GM18873 (cell line): ENCODE measurements around the gene IRF2BPL.

Experiments used
- ATAC-seq: cut with Tn5 transposase; IDR thresholded peaks from one replicate; pipeline ENCODE4 v1.9.1; 2021; ENCODE audit warnings: mild to moderate bottlenecking, moderate library complexity, moderate number of reproducible peaks; ENCODE audit not compliant: unreplicated experiment, low FRiP score

The IRF2BPL gene

DNA sequence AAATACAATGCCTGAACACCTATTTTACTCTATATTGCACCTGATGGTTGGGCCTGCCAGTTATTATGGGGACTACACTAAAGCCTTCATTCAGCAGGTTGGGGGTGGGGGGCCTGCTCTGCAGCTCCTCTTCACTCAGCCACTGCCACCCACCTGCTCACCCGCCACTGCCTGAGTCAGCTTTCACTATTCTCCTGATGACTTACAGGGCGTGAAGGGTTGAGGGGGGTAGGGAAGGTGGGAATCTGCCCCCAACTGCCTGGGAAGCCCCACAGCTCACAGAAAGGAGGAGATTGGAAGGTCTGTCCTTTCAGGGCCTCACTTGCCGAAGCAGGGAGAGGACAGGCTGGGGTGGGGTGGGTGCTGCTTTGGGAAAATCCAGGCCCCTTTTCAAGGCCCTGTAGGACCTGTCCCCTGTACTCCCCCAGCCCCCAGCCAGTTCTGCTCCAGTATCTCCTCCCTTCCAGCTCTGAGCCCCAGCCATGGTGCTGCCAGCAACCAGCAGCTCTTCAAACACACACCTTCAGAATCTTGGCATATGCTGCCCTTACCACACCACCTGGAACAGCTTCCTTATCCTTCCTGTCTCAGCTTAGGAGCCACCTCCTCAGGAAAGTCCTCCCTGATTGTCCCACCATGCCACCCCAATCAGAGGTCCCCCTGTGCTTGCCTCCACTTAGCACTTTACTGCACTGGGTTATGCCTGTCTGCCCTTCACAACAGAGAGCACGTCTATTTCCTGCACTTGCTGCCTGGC lies 33.1 kb downstream of the IRF2BPL start:
- ATAC-seq = no peak

- no peak for ATAC-seq
These were observed 34.8 kb downstream of the IRF2BPL start for GRCh38 chr14:76993752-76994151.

GRCh38 chr14:76990084-76990483 lies 38.4 kb downstream of the IRF2BPL start:
- no peak for ATAC-seq

GRCh38 chr14:76987956-76988520 lies 40.5 kb downstream of the IRF2BPL start:
- ATAC-seq = no peak

GRCh38 chr14:76986231-76986565 lies 42.3 kb downstream of the IRF2BPL start:
- no peak for ATAC-seq

DNA sequence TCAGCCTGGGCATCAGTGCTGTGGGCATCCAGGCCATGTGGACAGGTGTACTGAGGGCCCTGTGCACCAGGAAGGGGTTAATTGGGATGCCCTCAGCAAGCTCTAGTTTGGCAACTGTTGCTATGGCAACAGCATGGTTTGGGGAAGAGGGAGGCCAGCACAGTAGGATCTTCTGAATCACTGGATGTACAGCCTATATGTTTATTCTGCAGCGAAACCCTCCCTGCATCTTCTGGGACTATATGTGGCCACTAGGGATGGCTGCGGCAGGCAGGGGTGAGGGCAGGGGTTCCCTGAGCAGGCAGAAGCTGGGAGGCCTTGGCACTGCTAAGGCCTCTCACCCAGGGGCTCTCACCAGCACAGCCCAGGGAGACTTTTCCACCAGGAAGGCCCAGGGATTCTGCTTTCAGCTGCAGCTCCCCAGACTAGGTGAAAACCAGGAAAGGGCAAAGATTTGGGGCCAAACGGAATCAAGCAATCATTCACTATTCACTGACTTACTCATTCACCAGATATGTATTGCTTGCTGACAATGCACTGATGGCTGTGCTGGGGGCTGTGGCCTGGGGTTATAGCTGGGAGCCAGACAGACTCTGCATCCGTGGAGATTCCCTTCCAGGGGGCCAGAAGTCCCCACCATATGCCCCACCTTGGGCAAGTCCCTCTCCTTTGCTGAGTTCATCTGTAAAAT lies 42.8 kb downstream of the IRF2BPL start:
- no peak for ATAC-seq

- ATAC-seq = no peak
These were observed 43.6 kb downstream of the IRF2BPL start for GRCh38 chr14:76984787-76985375.

DNA sequence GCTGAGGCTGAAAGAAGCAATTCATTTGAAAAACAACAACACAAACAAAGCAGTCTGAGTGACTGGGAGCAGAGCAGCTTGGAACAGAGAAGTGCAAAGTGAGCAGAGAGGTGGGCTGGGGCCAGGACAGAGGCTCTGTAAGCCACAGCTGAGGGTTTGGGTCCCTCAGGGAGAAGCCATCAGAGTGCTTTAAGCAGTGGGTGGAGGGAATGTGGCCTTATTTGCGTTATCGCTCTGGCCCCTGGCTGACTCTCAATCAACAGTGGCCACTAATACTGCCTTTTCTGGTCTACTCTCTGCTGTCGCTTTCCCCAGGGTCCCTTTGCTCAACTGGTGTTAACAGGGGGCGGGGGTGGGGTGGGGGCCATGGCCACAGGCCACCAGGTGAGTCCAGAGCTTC lies 44.2 kb downstream of the IRF2BPL start:
- no peak for ATAC-seq

GRCh38 chr14:76981670-76982069 lies 46.8 kb downstream of the IRF2BPL start:
- no peak for ATAC-seq

DNA sequence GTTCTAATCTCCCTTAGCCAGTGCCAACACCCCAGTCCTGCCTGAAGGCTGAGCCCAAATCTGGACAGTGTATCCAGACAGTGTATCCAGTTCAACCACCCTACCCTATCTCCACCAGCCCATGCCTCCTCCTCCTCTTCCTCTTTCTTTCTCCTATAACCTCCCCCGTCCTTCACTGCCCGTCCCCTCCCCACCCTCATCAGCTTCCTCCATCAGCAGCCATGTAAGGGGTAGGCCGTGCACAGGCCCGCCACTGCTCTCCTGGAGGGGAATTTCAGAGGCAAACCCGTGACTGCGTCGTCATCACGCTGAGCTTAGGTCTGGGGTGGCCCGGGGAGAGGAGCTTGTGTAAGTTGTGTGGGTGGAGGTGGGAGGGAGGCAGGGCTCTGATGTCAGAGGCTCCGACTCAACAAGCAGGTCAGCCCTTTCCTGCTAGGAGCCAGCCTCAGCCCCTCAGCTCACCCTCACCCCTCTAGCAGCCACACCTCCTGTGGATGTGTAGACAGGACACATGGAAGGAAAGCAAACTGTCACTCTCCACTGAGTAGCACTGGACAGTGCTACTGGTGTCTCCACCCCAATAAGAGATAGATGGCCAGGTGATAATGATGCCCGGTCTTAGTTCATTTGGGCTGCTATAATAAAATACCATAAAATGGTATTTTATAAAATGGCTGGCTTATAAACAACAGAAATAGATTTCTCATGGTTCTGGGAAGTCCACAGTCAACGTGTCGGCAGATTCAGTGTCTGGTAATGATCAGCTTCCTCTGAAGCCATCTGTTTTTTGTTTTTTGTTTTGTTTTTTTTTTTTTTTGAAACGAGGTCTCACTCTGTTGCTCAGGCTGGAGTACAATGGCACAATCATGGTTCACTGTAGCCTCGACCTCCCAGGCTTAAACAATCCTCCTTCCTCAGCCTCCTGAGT lies 50.5 kb downstream of the IRF2BPL start:
- ATAC-seq = no peak

- ATAC-seq = no peak
These were observed 52.1 kb downstream of the IRF2BPL start for GRCh38 chr14:76976240-76977005.

DNA sequence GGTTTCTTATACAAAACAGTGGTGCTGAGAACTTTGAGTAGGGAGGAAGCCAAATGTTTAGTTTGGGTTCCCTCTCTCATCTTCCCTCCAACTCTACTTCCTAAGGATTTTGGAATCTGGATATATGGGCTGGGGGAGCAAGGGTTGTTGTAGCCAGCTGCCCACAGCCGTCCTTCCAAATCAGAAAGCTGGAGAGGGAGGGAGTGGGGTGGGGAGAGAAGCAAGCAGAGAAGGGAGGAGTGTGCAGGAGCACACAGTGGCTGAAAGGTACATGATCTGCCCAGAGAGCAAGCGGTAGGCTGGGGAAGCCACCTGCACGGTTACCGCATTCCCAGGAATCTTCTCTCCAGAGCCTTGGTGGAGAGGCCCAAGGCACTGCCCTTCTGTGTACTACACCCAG lies 52.7 kb downstream of the IRF2BPL start:
- no peak for ATAC-seq

DNA sequence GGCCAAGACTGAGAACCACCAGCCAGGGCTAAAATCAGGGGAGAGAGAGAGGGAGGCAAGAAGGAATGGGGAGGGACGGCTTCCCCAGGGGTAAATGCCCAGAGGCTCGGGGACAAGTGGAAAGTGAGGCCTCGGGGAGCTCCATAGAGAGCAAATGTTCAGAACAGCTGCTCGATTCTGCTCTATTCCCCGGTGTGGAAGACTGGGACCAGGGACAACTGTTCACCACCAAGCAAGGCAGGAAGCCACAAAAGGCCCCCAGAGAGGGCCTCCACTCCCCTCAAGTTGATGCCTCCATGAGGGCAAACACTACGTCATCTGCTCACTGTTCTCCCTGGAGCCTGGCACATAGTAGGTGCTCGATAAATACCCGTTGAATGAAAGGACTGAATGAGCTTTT lies 53.5 kb downstream of the IRF2BPL start:
- no peak for ATAC-seq
